PC-3 (cell line): Measurements from ENCODE around the gene CYP26C1. TPM values are rescaled to one million over a fixed set of nuclear protein-coding genes. Genes with fewer than 3 reads are reported as not detected.

ENCODE experiments used
- ATAC-seq: fragments of 200-7000 bp; cut with Tn5 transposase; 2 replicates; pipeline ENCODE4 v1.9.1; 2020; ENCODE audit warnings: mild to moderate bottlenecking, moderate library complexity
- BruUV-seq: library from RNA; stranded (reverse); fragments of 400-500 nt; replicated peaks from 2 replicates; lab custom pipeline; 2021; lab: Mats Ljungman, UMichigan
- CTCF ChIA-PET: fragments of 300-600 bp; sonication (Branson Sonifier 250); formaldehyde crosslinking; loops from one replicate; lab custom pipeline; 2022; ENCODE audit warnings: antibody characterized with exemption; lab: Charles Lee
- POLR2A ChIA-PET: fragments of 300-600 bp; sonication (Branson Sonifier 250); formaldehyde crosslinking; loops from one replicate; lab custom pipeline; 2022; ENCODE audit warnings: antibody characterized with exemption; ENCODE audit not compliant: unreplicated experiment; lab: Charles Lee
- DNase-seq: peaks from one replicate; pipeline ENCODE4 v3.0.0-alpha.2; 2015
- H2AFZ ChIP-seq: fragments of 300-600 bp; sonication (generic); 2 replicates; pipeline ENCODE4 v1.6.0; 2016; ENCODE audit warnings: antibody characterized with exemption, low read length
- H3F3A ChIP-seq: fragments of 300-600 bp; sonication (generic); one replicate; pipeline ENCODE4 v1.6.0; 2017; ENCODE audit warnings: antibody characterized with exemption, low read length, control low read depth, mild to moderate bottlenecking; ENCODE audit not compliant: unreplicated experiment
- H3K27ac ChIP-seq: fragments of 300-600 bp; sonication (generic); 2 replicates; pipeline ENCODE4 v1.5.1; 2016; ENCODE audit warnings: mild to moderate bottlenecking, low read length
- H3K27me3 ChIP-seq: fragments of 300-600 bp; sonication (generic); 2 replicates; pipeline ENCODE4 v1.6.1; 2016; ENCODE audit warnings: low read length, mixed read lengths
- H3K36me3 ChIP-seq: fragments of 300-600 bp; sonication (generic); 2 replicates; pipeline ENCODE4 v1.6.1; 2016; ENCODE audit warnings: low read depth, mixed run types, low read length, mixed read lengths
- H3K4me1 ChIP-seq: fragments of 300-600 bp; sonication (generic); 2 replicates; pipeline ENCODE4 v1.5.1; 2016; ENCODE audit warnings: low read length; ENCODE audit not compliant: insufficient read depth
- H3K4me2 ChIP-seq: fragments of 300-600 bp; sonication (generic); 2 replicates; pipeline ENCODE4 v1.6.0; 2016; ENCODE audit warnings: low read length
- H3K4me3 ChIP-seq: fragments of 300-600 bp; sonication (generic); 2 replicates; pipeline ENCODE4 v1.5.1; 2016; ENCODE audit warnings: mild to moderate bottlenecking, low read length, mixed read lengths
- H3K79me2 ChIP-seq: fragments of 300-600 bp; sonication (generic); 2 replicates; pipeline ENCODE4 v1.6.1; 2017; ENCODE audit warnings: low read length, mixed read lengths
- H3K9ac ChIP-seq: fragments of 300-600 bp; sonication (generic); 2 replicates; pipeline ENCODE4 v1.6.0; 2016; ENCODE audit warnings: mild to moderate bottlenecking, low read length
- H3K9me2 ChIP-seq: fragments of 300-600 bp; sonication (generic); replicated peaks from 2 replicates; pipeline ENCODE4 v1.6.1; 2016; ENCODE audit warnings: mixed run types, low read length, mixed read lengths
- H3K9me3 ChIP-seq: fragments of 300-600 bp; sonication (generic); 2 replicates; pipeline ENCODE4 v1.6.1; 2016; ENCODE audit warnings: low read length, mixed read lengths
- H4K20me1 ChIP-seq: fragments of 300-600 bp; sonication (generic); 2 replicates; pipeline ENCODE4 v1.6.1; 2016; ENCODE audit warnings: low read length, mixed read lengths
- CTCF ChIP-seq: fragments of 300-600 bp; sonication (generic); conservative IDR thresholded peaks from 2 replicates; pipeline ENCODE4 v1.5.1; 2017; ENCODE audit warnings: antibody characterized with exemption, low read depth, mild to moderate bottlenecking, low read length
- EZH2 ChIP-seq: fragments of 300-600 bp; sonication (generic); IDR thresholded peaks from one replicate; pipeline ENCODE4 v1.6.1; 2017; ENCODE audit warnings: antibody characterized with exemption, mild to moderate bottlenecking, low read length; ENCODE audit not compliant: unreplicated experiment
- EZH2phosphoT487 ChIP-seq: fragments of 300-600 bp; sonication (generic); IDR thresholded peaks from 2 replicates; pipeline ENCODE4 v1.6.1; 2018; ENCODE audit warnings: mild to moderate bottlenecking, antibody characterized with exemption, low read length, borderline replicate concordance
- intact Hi-C: fragments of 100-400 bp; cut with micrococcal nuclease; formaldehyde crosslinking; loops from 2 replicates; pipeline ENCODE4 v1.9.0; 2023
- total RNA-seq: library from RNA; depleted of rRNA; stranded (reverse); fragments of >200 nt; gene quantifications from 2 replicates; pipeline ENCODE4 v1.2.3, GENCODE V29; 2014

CYP26C1 gene
- total RNA-seq, 1 experiment from 2014 or later: not detected

GRCh38 chr10:93085272-93085859 is 24.8 kb downstream of the CYP26C1 start:
- Histone ChIP-seq H3K27me3 (no peaks in the 10 kb centered on the region), H3K4me2 (no peak overlapping the region), H3K36me3 (no peaks in the 10 kb centered on the region), H4K20me1 (no peaks in the 10 kb centered on the region), H3K79me2 (no peaks in the 10 kb centered on the region), H3K27ac (no peak overlapping the region), H3K9me2 (no peaks in the 10 kb centered on the region), H2AFZ (no peak overlapping the region), H3F3A (no peaks in the 10 kb centered on the region), H3K9ac (no peak overlapping the region), H3K4me1 (no peaks in the 10 kb centered on the region), H3K4me3 (no peak overlapping the region), H3K9me3 (no peaks in the 10 kb centered on the region)
- no peak; the same call in 1 of the 2 replicates for ATAC-seq
- no peak for DNase-seq
- POLR2A ChIA-PET: interaction anchor here (0.6 kb wide), 1 partner anchor 398 kb away, joined by 3 read pairs; no protein-coding TSS in a partner anchor
- CTCF ChIA-PET: no interaction called here
- TF ChIP-seq EZH2 (no peak), CTCF (no peak), EZH2phosphoT487 (no peak)
- no TSS peak for BruUV-seq
- intact Hi-C loops: no loop called here

GRCh38 chr10:93086289-93086688 is 25.7 kb downstream of the CYP26C1 start:
- ChIA-PET CTCF (no interaction called here), POLR2A (no interaction called here)
- no peaks in the 10 kb centered on the region for H4K20me1 ChIP-seq
- H3K27me3 ChIP-seq: no peaks in the 10 kb centered on the region
- H3K27ac ChIP-seq: no peak overlapping the region
- H3K4me3 ChIP-seq: no peak overlapping the region
- no peak for TF ChIP-seq EZH2phosphoT487
- TF ChIP-seq EZH2: no peak
- no peak for TF ChIP-seq CTCF
- intact Hi-C loops: no loop called here
- H3K9me2 ChIP-seq: no peaks in the 10 kb centered on the region
- BruUV-seq: no TSS peak
- H2AFZ ChIP-seq: no peak overlapping the region
- ATAC-seq (no peak), DNase-seq (no peak)
- no peaks in the 10 kb centered on the region for H3K9me3 ChIP-seq
- H3K4me2 ChIP-seq: no peak overlapping the region
- H3K9ac ChIP-seq: no peak overlapping the region
- H3K4me1 ChIP-seq: no peaks in the 10 kb centered on the region
- no peaks in the 10 kb centered on the region for H3K36me3 ChIP-seq
- no peaks in the 10 kb centered on the region for H3F3A ChIP-seq
- no peaks in the 10 kb centered on the region for H3K79me2 ChIP-seq

DNA sequence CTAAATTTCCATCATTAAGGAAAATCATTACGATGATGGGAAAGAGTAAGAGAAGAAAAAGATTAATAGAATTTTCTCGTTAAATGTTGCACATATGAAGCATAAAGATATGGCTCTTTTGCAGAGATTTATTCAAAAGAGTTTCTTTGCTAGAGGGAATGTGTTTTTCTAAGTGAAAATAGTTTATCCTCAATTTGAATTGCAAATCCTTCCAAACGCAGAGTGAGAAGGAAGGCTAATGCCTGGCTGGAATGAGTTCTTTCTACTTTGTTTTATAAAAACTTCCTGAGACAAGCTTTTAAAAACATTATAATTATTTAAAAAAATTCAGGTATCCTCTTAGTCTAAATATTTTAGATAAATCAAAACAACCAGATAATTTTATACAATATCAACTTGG is 27.2 kb downstream of the CYP26C1 start:
- H3K79me2 ChIP-seq: no peaks in the 10 kb centered on the region
- no peaks in the 10 kb centered on the region for H3K36me3 ChIP-seq
- ChIA-PET POLR2A (no interaction called here), CTCF (no interaction called here)
- intact Hi-C loops: no loop called here
- DNase-seq (no peak), ATAC-seq (no peak)
- no peak overlapping the region for H3K9ac ChIP-seq
- H3K9me3 ChIP-seq: no peaks in the 10 kb centered on the region
- H3K4me3 ChIP-seq: no peak overlapping the region
- TF ChIP-seq EZH2phosphoT487 (no peak), CTCF (no peak), EZH2 (no peak)
- no peaks in the 10 kb centered on the region for H3F3A ChIP-seq
- H3K27ac ChIP-seq: no peak overlapping the region
- no peaks in the 10 kb centered on the region for H3K27me3 ChIP-seq
- no TSS peak for BruUV-seq
- no peak overlapping the region for H2AFZ ChIP-seq
- H4K20me1 ChIP-seq: no peaks in the 10 kb centered on the region
- no peaks in the 10 kb centered on the region for H3K4me1 ChIP-seq
- no peaks in the 10 kb centered on the region for H3K9me2 ChIP-seq
- H3K4me2 ChIP-seq: no peak overlapping the region
